Fibroblast of the aortic adventitia (primary cell): ENCODE data around the gene RAPGEF6. TPM values are rescaled to one million over a fixed set of nuclear protein-coding genes. Genes with fewer than 3 reads are reported as not detected.
"Not testable (repeated sequence)": the region's sequence is repeated elsewhere in the genome, so short reads cannot be mapped to it uniquely, and the experiment has no call there.

Source experiments
- DNase-seq: peaks from one replicate; pipeline ENCODE4 v3.0.0-alpha.2; 2010; ENCODE audit warnings: low read depth
- H3K4me3 ChIP-seq: 2 replicates; pipeline ENCODE4 v1.5.1; 2011; ENCODE audit warnings: low read depth, mild to moderate bottlenecking, control low read depth, low read length, moderate library complexity
- CTCF ChIP-seq: IDR thresholded peaks from 2 replicates; pipeline ENCODE4 v1.5.1; 2011; ENCODE audit warnings: mild to moderate bottlenecking, low read length, control low read depth, inconsistent platforms; ENCODE audit not compliant: insufficient read depth
- total RNA-seq: library from RNA; depleted of rRNA; stranded (reverse); fragments of >200 nt; gene quantifications from 2 replicates; pipeline ENCODE4 v1.2.3, GENCODE V29; 2012; ENCODE audit warnings: low replicate concordance

The RAPGEF6 gene
- total RNA-seq: 17.5 and 47.0 TPM in 2 replicates

GRCh38 chr5:131634996-131635683, at the start of gene RAPGEF6:
Gene RAPGEF6 (minus strand): TSS chr5:131635229. CDS start chr5:131635030, 199 bp downstream.
- peak within 1 kb of the TSS; percentile 99 for H3K4me3 ChIP-seq
- TF ChIP-seq CTCF: no peak
- peak; percentile 100 for DNase-seq

GRCh38 chr5:131684595-131684994, 49.6 kb upstream of the RAPGEF6 start:
- no peak for TF ChIP-seq CTCF
- no peak for DNase-seq
- no peak overlapping the region for H3K4me3 ChIP-seq

GRCh38 chr5:131684051-131684450, 49.0 kb upstream of the RAPGEF6 start:
- no peak for DNase-seq
- TF ChIP-seq CTCF: no peak
- H3K4me3 ChIP-seq: no peak overlapping the region

GRCh38 chr5:131682826-131683225, 47.8 kb upstream of the RAPGEF6 start:
- TF ChIP-seq CTCF: no peak
- no peak overlapping the region for H3K4me3 ChIP-seq
- DNase-seq: no peak

- TF ChIP-seq CTCF: no peak
- DNase-seq: no peak
- no peak overlapping the region for H3K4me3 ChIP-seq
These were observed 47.1 kb upstream of the RAPGEF6 start for GRCh38 chr5:131682175-131682574.

- no peak overlapping the region for H3K4me3 ChIP-seq
- TF ChIP-seq CTCF: no peak
- DNase-seq: peak; percentile 91
These were observed 44.9 kb upstream of the RAPGEF6 start for GRCh38 chr5:131679911-131680310.

- not testable (repeated sequence) for H3K4me3 ChIP-seq, DNase-seq
These were observed 43.2 kb upstream of the RAPGEF6 start for GRCh38 chr5:131678273-131678672.
